HepG2 (cell line): ENCODE data around the gene ZMIZ1. TPM values are rescaled to one million over a fixed set of nuclear protein-coding genes. Genes with fewer than 3 reads are reported as not detected.

Experiments
- CEBPZ ChIP-seq: IDR thresholded peaks from 2 replicates; pipeline ENCODE4 v1.6.1; 2012; ENCODE audit warnings: low read length, improper control_type of control experiment
- CTCF ChIP-seq: sonication (generic); formaldehyde crosslinking; IDR thresholded peaks from 2 replicates; pipeline ENCODE4 v1.5.0; 2020; ENCODE audit warnings: mild to moderate bottlenecking, missing genetic modification reagents, moderate library complexity
- JUND ChIP-seq: sonication (generic); formaldehyde crosslinking; IDR thresholded peaks from 2 replicates; pipeline ENCODE4 v1.8.0; 2022; ENCODE audit warnings: mild to moderate bottlenecking, missing genetic modification reagents
- ZFX ChIP-seq: sonication (generic); formaldehyde crosslinking; IDR thresholded peaks from 2 replicates; pipeline ENCODE4 v1.4.0; 2020; ENCODE audit warnings: mild to moderate bottlenecking, low read depth, missing genetic modification reagents, moderate library complexity
- ZNF281 ChIP-seq: sonication (generic); formaldehyde crosslinking; IDR thresholded peaks from 2 replicates; pipeline ENCODE4 v1.4.0; 2020; ENCODE audit warnings: missing genetic modification reagents, borderline replicate concordance
- ZNF703 ChIP-seq: sonication (generic); formaldehyde crosslinking; IDR thresholded peaks from 2 replicates; pipeline ENCODE4 v1.5.1; 2020; ENCODE audit warnings: missing genetic modification reagents, mild to moderate bottlenecking, moderate library complexity, borderline replicate concordance
- polyA plus RNA-seq, 8 experiments: library from polyadenylated mRNA; depleted of rRNA in 3 of 8; stranded (reverse) in 7 of 8; unstranded in 1 of 8; fragments of >200 nt; fragmentation: Illumina TruSeq in 4 of 8; extraction: Trizol in 4 of 8; gene quantifications; 2 replicates each; pipeline versions ENCODE4 v1.2.1 to v1.2.3, GENCODE V29; 2011 to 2016; ENCODE audit warnings: low read depth in 4 of 8, missing spikeins in 1 of 8, mixed read lengths in 1 of 8; ENCODE audit not compliant: insufficient read depth in 1 of 8
- total RNA-seq, 5 experiments: library from RNA; depleted of rRNA; stranded (reverse); fragments of >200 nt; fragmentation: Illumina TruSeq; extraction: Trizol; gene quantifications; 2 replicates each; pipeline ENCODE4 v1.2.3, GENCODE V29; 2016; ENCODE audit warnings: low read depth in 1 of 5

ZMIZ1 gene
- total and polyA plus RNA-seq, 2 of the 13 experiments (the other 11 are each of a cell fraction or from before 2014, with no cell fraction given), result 5.3 to 10.2 TPM

GRCh38 chr10:79140855-79141254 lies 72.1 kb downstream of the ZMIZ1 start (continued):
- no peak for TF ChIP-seq ZNF281 (CRISPR knock-in tag)
- no peak for TF ChIP-seq ZFX (CRISPR knock-in tag)
- TF ChIP-seq CTCF (CRISPR knock-in tag), result no peak
- no peak for TF ChIP-seq CEBPZ
- TF ChIP-seq JUND, result no peak
- no peak for TF ChIP-seq ZNF703
